CD4-positive, alpha-beta T cell treated with Interleukin-15 for 1 hour (primary cell): ENCODE measurements around the gene SCMH1.

Source experiments
- DNase-seq: peaks from one replicate; pipeline ENCODE4 v3.0.0-alpha.2; 2020

Gene SCMH1

GRCh38 chr1:41021526-41022308, 220.4 kb downstream of the SCMH1 start, which contains the start of gene SLFNL1:
Gene SLFNL1, minus strand, starts transcription at chr1:41021725. Its CDS starts 1,065 bp downstream, at chr1:41020660.
- no peak for DNase-seq

GRCh38 chr1:41020654-41021053, 221.5 kb downstream of the SCMH1 start:
- DNase-seq, result no peak

DNA sequence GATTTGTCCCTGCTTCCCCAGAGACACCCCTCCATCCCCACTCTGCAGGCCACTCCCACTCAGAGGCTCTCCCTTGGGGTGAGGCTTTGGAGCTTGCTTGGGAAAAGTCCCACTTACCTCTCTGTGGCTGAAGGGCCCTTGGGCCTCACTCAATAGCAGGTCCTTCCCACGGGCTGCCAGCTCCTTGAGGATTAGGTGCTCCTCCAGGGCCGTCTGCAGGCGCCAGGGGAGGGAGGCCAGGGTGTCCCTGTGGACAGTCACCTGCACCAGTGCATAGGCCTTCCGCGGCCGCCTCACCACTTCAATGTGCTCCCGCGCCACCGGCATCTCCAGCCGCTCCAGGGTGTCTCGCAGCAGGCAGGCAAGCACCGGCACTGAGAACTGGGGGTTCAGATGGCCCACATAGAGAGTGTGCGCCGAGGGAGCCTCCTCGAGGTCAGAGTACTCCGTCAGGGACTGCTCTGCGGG, 222.0 kb downstream of the SCMH1 start:
- DNase-seq, result no peak

- DNase-seq, result no peak
These were observed 222.8 kb downstream of the SCMH1 start for GRCh38 chr1:41019353-41019745.

- no peak for DNase-seq
These were observed 224.1 kb downstream of the SCMH1 start for GRCh38 chr1:41018018-41018410.

DNA sequence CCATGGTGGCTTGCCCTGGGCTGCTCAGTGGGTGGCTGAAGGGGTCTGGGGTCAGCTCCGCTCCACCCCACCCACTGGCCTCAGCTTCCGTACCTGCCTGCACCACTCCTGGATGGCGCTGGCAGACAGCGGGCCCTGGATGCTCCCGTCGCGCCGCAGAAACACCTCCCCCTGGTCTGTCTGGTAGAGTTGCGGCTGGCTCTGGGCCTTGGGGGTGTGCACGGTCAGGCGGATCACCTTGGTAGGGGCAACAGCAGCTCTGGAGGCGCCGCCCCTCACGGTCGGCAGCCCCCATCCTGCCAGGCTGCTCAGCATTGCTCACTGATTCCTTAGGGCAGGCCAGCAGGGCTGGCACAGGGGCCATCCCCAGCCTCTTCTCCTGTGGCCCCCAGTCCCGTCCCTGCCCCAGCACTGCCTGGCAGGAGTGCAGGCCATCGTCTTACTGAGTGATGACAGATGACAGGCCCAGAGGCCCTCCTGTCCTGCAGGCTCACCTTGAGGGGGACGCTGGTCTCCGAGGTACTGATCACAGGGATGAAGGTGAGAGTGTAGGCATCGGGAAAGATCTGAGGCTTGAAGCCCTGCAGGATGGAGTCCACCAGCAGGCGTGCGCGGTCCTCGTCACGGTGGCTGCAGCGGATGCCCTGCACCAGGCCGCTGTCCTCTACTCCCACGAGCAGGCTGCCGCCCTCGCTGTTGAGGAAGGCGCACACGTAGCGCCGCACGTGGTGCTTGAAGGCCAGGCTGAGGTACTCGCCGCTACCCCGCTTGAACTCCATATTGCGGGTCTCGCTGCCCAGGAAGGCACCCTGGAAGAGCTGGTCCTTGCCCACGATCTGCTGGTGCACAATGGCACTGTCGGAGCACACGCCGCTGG, 224.7 kb downstream of the SCMH1 start:
- no peak for DNase-seq

DNA sequence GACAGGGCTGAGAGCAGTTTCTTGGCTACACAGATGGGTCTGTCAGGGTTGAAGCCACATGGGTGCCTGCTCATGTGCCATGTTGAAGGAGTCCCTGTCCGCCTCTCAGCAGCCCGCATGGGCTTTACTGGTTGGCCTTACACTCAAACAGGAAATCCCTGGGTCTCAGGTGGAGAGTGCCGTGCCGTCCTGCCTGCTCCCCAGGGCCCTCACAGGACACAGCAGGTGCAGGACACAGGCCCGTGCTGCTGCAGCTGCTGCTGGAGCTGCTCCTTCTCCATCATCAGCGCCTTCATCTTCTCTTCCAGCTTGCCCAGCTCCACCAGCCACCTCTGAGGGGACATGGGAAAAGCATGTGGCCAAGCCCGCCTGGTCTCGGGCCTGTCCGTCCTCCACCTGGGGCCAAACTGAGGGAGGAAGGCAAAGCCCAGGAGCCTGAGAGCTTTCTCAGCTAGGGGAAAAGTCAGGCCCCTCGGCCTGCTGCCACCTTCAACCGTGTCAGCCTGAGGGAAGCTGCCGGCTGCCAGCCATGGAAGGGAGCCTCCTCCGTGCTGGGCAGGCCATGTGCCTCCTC, 226.1 kb downstream of the SCMH1 start:
- no peak for DNase-seq

GRCh38 chr1:41015281-41015896, 226.7 kb downstream of the SCMH1 start:
- DNase-seq, result no peak

DNA sequence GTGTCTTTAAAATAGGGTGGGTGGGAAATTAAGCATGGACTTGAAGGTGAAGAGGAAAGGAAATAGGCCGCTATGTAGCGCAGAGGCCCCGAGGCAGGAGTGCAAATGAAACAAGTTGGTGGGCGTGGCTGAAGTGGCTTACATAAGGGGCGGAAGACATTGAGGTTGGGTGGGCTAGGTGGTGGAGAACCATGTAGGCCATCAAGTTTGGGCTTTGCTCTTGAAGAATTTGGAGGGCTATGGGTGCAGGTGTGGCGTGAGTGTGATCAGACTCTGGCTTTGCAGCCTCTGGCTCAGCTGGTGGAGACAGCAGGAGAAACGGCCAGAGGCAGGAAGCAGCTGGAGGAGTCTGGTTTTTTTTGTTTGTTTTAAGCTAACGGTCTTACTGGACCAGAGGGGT, 227.2 kb downstream of the SCMH1 start:
- DNase-seq, result no peak

GRCh38 chr1:41013796-41014195, 228.3 kb downstream of the SCMH1 start:
- no peak for DNase-seq

- DNase-seq, result no peak
These were observed 229.1 kb downstream of the SCMH1 start for GRCh38 chr1:41013024-41013423.

- DNase-seq, result no peak
These were observed 231.8 kb downstream of the SCMH1 start for GRCh38 chr1:41010345-41010744.

- DNase-seq, result no peak
These were observed 232.6 kb downstream of the SCMH1 start for GRCh38 chr1:41009466-41009865.

GRCh38 chr1:41006942-41007865, 234.9 kb downstream of the SCMH1 start:
- DNase-seq, result no peak

- no peak for DNase-seq
These were observed 236.2 kb downstream of the SCMH1 start for GRCh38 chr1:41005876-41006275.

DNA sequence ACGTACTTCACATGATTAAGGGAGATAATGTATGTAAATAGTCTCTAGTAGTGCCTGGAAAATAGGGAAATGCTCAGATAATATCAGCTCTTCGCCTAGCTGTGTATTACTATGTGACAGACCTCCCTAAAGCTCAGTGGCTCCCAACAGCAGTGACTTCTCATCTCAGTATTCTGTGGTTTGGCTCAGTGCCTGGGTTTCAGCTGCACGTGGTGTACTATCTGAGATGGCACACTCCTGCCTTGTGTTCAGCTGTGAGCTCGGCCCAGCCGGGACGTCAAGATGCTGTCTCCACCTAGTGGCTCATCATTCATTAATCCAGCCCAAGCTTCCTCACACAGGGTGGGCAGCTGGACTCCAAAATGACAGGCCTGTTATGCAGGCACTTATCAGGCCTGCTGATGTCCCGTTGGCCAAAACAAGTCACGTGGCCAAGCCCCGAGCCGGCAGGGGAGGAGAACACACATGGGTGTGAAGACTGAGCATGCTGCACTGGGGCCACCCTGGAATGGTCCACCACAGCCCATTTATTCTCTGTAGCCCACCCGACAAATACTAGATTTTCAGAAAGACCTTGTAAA, 238.4 kb downstream of the SCMH1 start:
- peak; percentile 85 for DNase-seq

DNA sequence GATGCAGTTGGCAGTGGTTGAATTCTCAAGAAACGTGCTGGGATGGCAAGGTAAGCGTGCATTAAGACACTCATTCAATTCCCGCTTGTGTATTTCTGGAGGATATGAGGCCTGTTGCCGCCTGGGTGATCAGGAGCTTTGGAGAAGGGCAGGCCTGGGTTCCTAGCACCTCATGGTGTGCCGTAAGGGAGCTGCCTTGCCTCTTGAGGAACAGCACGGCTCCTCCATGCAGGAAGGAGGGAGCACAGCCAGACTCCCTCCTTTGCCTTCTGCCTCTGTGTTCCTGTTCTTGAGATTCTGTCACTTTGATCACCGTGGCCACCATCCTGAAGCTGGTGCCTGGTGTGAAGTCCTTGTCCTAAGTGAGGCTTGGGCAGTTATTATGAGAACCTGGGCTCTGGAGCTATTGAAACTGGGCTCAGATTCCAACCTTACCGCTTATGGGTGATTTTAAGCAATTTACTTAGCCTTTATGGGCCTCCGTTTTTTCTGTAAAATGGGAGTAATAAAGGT, 238.9 kb downstream of the SCMH1 start:
- no peak for DNase-seq

DNA sequence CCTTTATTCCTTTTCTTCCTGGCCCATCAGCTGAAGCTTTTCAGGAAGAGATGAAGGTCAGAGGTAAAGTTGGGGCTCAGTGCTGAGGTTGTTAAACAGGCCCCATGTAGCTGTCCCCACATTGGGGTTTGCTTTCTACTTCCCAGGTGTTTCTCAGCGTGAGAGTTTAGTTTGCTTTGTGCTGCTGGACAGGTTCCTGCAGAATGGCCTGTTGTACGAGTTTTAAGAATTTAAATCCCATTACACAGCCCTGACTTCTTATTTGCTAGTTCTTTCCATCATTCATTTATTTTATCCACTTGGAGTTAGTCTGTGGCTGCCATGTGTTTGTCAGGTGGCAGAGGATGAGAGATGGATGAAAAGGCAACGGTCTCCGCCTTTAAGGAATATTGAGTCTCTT, 243.4 kb downstream of the SCMH1 start:
- DNase-seq, result no peak

DNA sequence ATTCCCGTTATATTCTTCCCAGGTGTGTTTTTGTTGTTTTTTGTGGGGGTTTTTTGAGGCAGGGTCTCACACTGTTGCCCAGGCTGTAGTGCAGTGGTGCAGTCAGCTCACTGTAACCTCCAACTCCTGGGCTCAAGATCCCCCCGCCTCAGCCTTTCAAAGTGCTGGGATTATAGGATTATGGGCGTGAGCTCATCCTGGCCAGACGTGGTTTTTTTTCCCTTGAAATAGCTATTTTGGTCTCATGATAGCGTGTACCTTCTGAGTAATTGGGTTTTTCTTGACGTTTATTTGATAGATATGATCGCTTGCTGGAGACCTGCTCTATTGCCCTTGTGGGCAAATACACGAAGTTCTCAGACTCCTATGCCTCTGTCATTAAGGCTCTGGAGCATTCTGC, 245.0 kb downstream of the SCMH1 start:
- DNase-seq, result no peak

- no peak for DNase-seq
These were observed 253.0 kb downstream of the SCMH1 start for GRCh38 chr1:40989066-40989465.

DNA sequence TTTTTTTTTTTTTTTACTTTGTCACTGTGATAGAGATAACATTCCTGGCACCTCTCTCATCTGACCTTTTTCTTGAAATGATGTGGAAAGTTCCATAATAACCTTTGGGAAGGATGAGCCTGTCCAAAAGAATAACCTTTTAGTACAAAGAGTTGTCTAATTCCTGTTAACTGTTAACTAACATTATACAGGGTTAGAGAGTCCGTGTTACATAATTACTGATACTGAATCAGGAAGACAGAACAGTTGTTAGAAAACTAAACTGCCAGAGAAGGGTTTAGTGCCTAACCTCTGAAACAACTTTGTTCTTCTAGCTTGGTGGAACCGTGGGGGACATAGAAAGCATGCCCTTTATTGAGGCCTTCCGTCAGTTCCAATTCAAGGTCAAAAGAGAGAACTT, 253.8 kb downstream of the SCMH1 start:
- no peak for DNase-seq
